ENCODE data around the gene GHRL. TPM values are rescaled to one million over a fixed set of nuclear protein-coding genes. Genes with fewer than 3 reads are reported as not detected.

The GHRL gene
- total RNA-seq, 2 experiments from 2014 or later = not detected

DNA sequence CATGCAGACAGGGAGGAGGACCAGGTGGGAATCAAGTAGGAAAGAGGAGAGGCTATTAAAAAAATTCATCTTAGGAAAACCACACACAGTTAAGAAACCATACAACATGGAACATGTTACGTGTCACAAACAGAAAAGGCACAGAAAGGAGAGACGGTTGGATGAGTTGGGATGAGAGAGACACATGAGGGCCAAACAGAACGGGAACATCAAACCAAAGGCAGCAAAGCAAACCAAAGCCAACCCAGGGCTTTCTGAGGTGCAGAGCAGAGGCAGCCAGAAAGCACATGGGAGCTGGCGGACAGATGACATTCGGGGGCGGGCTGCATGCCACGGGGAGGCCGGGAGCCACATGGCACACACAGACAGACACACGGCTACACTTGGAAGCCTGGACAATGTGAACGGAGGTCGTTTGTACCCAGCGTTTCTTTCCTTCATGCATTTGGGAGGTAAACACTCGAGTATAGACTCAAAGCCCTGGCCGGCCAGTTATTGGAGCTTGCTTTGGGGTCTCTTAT, 36.8 kb upstream of the GHRL start:
- ChIA-PET POLR2A (no interaction called here), CTCF (no interaction called here)

DNA sequence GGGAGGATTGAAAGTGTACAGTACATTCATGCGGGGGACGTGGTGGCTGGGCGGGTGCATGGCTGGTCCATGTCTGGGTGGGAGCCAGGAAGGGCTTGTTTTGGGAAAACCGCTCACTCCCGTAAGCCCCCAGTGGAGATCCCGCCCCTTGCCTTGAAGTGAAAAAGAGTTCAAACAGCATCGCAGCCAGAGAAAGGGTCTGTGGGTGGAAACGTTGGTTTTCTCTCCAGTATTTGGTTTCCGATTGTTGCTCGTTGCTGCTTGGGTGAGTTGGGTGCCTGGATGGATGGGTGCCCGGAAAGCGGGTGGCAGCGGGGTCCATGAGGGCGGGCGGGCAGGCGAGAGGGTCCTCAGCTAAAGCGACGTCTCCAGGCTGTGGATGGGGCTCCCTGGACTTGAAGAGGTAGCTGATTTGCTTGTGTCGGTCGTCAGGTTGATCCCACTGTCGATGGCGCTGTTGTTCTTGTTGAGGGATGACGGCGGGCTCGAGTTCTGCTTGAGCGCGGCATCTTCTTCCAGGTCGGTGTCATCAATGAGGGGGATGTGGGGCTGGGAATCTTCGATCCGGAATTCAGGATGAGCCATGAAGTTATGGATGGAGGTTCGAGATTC, 35.8 kb upstream of the GHRL start:
- ChIA-PET CTCF (interaction anchor here (1.0 kb wide), 1 partner anchor 15 kb away, joined by 3 read pairs; no protein-coding TSS in a partner anchor), POLR2A (no interaction called here)

DNA sequence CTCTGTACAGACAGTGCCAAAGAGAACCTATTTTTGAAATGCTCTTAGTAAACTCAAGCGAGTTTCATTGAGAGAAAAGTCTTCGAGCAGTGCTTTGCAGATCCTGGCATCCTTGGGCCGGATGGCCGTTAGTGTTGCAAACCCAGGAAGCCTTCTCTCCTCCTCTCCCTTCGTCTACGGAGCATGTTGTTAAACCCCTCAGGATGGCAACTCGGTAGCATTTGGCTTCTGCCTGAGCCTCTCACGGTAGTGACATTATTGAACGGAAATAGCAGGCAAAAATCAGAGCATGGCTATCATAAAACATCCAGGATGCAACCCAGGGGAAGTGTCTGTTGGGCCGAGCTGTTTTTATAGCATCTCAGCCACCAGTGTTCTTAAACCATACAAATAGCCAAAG, 34.8 kb upstream of the GHRL start:
- ChIA-PET CTCF (interaction anchor here (1.0 kb wide), 1 partner anchor 16 kb away, joined by 3 read pairs; no protein-coding TSS in a partner anchor), POLR2A (no interaction called here)

DNA sequence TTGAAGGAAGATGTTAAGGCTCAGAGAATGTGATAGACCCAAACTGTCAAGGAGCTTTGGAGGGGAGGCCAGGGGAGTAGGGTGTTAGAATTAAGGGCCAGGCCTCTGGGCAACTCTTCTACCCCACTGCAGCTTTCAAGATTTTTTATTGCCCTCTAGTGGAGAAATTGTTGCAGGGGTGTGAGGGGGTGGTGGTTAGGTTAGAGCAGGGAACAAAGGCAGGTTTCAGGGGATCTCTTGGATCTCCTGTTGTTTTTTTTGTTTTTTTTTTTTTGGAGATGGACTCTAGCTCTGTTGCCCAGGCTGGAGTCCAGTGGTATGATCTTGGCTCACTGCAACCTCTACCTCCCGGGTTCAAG, 29.6 kb upstream of the GHRL start:
- ChIA-PET POLR2A (no interaction called here), CTCF (interaction anchor here (0.6 to 1.0 kb wide), 4 partner anchors 13 to 868 kb away, joined by 3 to 4 read pairs (median 3); no protein-coding TSS in a partner anchor)

DNA sequence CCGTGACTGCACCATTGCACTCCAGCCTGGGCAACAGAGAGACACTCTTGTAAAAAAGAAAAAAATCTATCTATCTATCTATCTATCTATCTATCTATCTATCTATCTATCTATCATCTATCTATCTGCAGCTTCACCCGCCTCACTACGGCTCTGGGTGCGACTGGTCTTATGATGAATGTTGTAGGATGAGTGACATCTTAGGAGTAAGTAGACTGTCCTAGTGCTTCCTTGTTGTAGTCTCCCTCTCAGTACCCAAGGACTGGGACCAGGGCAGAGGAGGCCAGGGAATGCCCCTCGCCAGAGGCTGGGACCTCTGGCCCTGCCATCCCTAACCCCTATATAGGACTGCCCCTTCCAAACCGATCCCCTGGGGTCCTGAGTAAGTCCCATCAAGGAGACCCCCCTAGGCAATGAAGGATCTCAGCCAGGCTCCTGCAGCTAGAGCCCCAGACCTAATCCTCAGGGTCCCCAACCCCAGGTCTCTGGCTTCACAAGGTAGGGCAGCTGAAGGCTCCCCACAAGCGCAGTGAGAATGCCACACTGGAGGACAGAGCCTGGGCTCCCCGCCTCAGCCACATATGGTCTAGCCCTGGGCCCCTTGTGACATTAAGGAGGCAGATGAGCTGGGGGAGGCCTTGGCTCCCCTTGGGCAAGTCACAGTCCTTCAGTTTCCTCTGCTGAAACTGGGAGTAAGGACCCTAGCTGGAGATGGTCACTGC, 29.0 kb upstream of the GHRL start:
- CTCF ChIA-PET = interaction anchor here (0.6 to 1.0 kb wide), 2 partner anchors 13 to 417 kb away, joined by 3 read pairs; no protein-coding TSS in a partner anchor
- POLR2A ChIA-PET = no interaction called here

DNA sequence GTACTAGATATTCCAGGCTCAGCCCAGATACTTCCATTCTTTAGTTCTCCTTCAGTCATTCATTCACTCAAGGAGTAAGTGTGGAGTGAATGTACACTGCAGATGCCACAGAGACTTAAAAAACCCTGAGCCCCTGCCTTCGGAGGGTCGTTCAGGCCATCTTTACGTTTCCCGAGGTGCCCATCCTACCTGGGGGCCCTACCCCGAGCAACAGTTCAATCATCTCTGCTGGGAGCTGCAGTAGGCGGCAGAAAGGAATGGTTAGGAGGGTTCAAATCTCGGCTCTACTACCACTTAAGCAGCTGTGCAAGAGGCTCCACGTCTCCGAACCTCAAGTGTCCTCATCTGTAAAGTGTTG, 27.6 kb upstream of the GHRL start:
- ChIA-PET POLR2A (interaction anchor here (0.6 to 0.9 kb wide), 4 partner anchors 192 to 430 kb away, joined by 3 to 11 read pairs (median 4); partner anchors contain the start of gene JAGN1), CTCF (interaction anchor here (0.9 kb wide), 1 partner anchor 9 kb away, joined by 3 read pairs; no protein-coding TSS in a partner anchor)

DNA sequence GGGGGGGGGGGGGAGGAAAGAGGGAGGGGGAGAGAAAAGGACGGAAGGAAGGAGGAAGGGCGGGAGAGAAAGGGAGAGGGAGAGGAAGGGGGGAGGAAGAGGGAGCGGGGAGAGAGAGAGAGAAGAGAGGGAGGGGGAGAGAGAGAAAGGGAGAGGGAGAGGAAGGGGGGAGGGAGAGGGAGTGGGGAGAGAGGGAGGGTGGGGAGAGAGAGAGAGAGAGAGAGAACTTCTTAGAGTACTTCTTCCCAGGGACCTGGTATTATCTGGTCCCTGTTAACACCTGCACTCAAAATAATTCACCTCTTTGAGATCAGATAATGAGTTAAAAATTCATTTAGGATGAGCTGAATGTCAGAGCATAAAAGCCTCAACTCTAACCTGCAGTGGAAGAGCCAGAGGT, 27.1 kb upstream of the GHRL start:
- ChIA-PET CTCF (no interaction called here), POLR2A (no interaction called here)

DNA sequence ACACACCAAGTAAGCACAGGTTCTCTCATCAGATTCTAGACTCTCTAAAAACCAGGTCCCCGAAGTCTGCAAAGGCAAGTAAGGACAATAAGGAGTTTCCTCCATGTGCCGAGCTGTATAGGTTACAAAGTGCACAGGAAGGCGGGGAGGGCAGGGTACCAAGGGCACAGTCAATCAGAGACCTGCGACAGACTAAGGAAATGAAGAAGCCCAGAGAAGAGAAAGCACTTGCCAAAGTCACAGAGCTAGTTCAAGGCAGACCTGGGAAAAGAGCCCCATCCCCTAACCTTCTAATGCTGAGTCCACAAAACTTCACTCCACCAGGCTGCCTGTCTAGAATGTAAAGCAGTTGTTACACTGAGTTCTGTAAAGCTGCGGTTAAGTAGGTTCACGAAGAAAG, 26.5 kb upstream of the GHRL start:
- CTCF ChIA-PET = no interaction called here
- POLR2A ChIA-PET = no interaction called here

DNA sequence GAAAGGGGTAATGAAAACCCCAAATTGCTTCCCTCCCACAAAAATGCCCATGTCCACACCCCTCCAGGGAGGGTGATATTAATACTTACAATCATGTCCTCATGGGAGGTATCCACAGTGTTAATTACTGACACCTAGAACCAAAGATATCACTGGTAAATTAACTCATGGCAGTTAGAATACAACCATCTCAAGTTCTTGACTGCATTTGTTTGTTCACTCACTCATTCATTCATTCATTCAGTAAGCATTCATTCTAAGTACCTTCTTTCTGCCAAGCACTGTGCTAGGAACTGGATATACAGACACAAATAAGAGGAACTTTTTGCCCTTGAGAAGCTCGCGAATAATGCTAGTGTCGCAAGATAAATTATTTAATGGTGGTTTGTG, 25.2 kb upstream of the GHRL start:
- POLR2A ChIA-PET = no interaction called here
- CTCF ChIA-PET = no interaction called here

DNA sequence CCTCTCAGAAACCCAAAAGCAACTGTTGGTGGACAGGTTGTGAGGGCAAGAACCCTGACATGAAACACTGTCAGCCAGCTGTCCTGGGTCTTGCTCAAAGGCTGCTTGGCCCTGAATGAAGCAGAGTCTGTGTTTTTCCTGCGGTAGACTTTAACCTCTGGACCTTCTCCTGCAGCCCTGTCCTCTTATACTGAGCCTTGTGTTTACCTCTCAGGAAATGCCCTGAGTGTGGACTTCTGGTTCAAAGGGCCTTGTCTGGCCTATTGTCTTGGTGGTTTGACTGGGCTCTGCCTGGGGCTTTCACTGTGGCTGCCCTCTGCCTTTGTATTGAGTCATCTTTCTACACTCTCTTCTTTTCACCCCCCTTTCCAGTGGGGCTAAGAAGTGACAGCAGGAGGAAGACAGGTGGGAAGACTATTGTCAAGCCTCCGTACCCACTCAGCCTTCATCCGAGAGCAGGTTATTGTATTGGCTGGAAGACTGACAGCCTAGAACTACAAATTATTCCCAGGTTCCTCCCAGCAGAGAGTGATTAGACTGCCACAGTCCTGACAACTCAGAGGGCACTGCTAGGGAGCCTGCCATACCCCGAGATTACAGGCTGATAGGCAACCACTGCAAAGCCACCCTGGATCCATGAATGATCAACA, 24.7 kb upstream of the GHRL start:
- CTCF ChIA-PET = no interaction called here
- POLR2A ChIA-PET = no interaction called here

DNA sequence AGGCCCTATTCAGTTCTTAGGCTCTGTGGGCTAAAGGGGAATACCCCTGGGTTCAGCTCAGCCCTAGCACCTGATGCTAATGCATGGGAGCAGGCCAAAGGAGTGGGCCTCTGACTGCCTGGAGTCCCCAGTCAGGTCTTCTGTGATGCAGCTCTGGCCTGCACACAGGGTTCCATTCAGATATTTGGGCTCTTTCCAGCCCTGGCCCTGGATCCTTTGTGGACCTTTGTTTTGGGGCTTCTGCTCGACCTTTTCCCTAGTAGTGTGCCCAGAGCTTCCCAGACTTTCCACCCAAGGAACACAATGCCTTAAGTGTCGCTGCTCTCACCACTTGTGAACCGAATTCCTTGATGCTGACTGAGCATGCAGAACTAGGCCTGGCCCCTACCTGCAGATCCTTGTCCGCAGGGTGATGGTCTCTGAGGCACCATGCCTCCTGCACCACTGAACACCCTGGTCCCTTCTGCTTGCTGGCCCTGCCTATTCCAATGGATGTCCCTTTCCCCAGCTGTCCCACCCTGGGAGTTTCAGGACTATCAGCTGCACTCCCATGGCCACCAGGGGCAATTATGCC, 23.1 kb upstream of the GHRL start:
- ChIA-PET POLR2A (no interaction called here), CTCF (interaction anchor here (1.1 kb wide), 1 partner anchor 9 kb away, joined by 3 read pairs; no protein-coding TSS in a partner anchor)

DNA sequence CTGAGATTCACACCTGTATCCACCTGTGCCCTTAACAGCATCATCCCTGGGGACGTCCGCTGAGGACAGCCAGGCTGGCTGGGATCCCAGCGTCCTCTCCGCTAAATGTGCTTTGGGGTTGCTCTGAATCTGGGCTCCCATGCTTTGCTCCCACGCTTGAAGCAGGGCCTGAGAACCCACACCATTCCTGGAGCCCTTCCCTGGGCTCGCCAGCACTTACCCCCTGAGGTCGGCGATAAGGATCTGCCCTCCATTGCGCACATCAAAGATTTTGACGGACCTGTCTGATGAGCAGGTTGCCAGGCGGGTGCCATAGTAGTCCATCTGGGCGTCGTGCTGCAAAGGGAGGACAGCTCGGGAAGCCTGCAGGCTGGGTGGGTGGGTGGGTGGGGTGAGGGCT, 22.4 kb upstream of the GHRL start:
- ChIA-PET CTCF (interaction anchor here (1.1 kb wide), 1 partner anchor 8 kb away, joined by 3 read pairs; no protein-coding TSS in a partner anchor), POLR2A (no interaction called here)

DNA sequence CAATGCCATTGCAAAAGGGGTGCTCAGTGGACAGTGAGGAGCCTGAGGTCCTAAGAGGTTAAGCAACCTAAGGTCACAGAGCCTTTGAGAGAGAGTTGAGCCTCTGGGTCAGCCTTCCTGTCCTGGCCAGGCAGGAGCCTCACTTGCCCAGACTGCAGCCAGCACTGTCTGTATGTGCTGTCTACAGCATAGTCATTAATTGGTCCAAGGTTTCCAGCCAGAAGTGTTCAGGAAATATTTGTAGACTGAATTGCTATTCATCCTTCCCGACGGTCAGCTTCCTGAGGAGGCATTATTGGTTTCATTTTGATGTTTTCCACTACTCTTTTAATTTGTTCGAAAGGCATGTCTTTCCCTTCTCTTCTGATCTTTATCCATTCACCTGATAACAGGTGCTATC, 20.1 kb upstream of the GHRL start:
- ChIA-PET POLR2A (no interaction called here), CTCF (interaction anchor here (0.6 kb wide), 1 partner anchor 685 kb away, joined by 3 read pairs; no protein-coding TSS in a partner anchor)

DNA sequence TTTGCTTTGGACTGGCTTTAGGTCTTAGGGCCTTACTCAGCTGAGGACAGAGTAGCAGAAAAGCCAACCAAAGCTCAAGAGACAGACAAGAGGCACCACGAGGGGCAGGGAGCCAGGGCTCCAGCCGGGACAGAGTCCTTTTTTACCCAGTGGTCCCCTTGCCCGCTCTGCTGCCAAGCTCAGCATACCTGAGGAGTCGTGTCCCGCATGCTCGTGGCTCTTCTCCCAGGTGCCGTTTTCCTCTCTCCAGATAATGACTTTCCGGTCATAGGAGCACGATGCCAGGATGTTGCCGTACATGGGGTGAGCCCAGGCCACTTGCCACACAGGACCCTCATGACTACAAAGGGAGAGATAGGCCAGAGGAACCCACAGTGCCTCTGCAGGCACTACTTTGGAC, 19.6 kb upstream of the GHRL start:
- ChIA-PET CTCF (no interaction called here), POLR2A (no interaction called here)

DNA sequence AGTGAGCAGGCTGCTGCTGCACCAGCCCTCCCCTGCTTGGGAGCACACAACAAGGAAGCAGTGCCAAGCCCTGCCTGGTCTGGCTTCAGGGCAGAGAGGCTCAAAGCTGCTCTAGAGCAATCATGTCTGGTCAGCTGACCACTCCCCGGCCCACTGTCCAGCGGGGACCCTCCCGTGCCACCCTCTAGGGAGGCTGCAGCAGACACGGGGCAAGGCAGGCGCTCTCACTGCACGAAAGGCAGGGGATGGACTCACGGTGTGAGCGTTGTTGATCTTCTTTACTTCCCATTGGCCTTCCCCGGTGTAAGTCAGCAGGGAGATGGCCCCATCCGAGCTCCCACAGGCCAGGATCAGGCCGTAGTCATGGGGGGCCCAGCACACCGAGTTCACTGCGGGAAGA, 19.0 kb upstream of the GHRL start:
- CTCF ChIA-PET = interaction anchor here (0.8 kb wide), 1 partner anchor 9 kb away, joined by 3 read pairs; the partner anchor contains the start of gene SEC13
- POLR2A ChIA-PET = no interaction called here

DNA sequence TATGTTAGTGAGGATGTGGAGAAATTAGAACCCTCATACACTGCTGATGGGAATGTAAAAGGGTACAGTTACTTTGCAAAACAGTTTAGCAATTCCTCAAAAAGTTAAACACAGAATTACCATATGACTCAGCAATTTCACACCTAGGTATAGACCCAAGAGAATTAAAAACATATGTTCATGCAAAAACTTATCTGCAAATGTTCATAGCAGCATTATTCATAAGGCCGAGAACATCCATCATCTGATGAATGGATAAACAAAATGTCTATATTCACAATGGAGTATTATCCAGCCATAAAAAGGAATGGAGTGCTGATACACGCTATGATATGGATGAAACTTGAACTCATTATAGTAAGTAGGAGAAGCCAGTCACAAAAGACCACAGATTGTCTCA, 17.8 kb upstream of the GHRL start:
- CTCF ChIA-PET = no interaction called here

DNA sequence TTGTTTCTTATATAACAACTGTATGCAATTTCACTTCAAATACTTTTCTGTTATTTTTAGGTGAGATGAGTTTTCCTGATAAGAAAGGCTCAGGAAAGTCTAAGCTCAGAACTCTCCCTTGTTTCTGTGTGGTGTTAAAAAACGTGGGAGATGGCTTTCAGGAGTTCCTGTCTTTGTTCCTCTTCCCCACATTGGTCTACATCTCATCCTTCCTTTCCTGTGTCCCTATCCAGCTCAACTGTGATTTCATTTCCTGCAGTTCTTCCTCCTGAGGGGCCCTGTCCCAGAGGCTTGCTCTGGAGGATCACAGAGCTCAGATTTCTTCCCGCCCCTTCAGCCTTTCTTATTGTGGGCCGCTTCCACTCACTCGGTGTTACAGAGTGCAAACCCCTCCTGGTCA, 17.0 kb upstream of the GHRL start:
- POLR2A ChIA-PET = no interaction called here
- CTCF ChIA-PET = no interaction called here

More for the DNA sequence above, 17.8 kb upstream of the GHRL start:
- POLR2A ChIA-PET = no interaction called here

DNA sequence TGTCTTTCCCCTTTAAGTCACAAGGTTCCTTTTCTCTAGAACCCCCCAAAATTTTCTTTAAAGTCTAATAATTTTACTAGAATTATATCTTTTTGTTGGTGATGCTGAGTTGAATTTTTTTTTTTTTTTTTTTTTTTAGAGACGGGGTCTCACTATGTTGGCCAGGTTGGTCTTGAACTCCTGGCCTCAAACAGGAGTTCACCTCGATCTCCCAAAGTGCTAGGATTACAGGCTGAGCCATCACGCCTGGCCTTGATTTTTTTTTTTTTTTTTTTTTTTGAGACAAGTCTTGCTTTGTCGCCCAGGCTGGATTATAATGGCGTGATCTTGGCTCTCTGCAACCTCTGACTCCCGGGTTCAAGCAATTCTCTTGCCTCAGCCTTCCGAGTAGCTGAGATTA, 15.9 kb upstream of the GHRL start:
- CTCF ChIA-PET = interaction anchor here (0.7 kb wide), 3 partner anchors 13 to 376 kb away, joined by 3 read pairs; no protein-coding TSS in a partner anchor
- POLR2A ChIA-PET = interaction anchor here (0.7 kb wide), 1 partner anchor 500 kb away, joined by 3 read pairs; no protein-coding TSS in a partner anchor

DNA sequence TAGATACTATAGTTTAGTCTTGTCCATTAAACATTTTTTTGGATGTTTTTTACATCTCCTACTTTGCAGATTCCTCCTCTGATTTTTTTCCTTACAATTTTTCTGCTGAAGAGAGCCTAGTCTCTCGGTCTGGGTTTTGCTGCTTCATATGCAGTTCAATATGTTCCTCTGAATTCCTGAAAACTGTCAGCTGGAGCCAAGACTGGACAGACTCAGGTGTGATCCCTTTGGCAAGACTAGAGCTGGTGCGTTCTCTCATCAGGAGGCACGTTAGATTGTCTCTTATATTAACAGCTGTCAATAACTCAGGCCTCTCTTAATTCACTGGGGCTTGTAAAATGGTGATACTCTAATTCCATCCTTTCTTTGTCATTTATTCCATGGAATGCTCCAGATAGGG, 13.4 kb upstream of the GHRL start:
- CTCF ChIA-PET = no interaction called here
- POLR2A ChIA-PET = no interaction called here

DNA sequence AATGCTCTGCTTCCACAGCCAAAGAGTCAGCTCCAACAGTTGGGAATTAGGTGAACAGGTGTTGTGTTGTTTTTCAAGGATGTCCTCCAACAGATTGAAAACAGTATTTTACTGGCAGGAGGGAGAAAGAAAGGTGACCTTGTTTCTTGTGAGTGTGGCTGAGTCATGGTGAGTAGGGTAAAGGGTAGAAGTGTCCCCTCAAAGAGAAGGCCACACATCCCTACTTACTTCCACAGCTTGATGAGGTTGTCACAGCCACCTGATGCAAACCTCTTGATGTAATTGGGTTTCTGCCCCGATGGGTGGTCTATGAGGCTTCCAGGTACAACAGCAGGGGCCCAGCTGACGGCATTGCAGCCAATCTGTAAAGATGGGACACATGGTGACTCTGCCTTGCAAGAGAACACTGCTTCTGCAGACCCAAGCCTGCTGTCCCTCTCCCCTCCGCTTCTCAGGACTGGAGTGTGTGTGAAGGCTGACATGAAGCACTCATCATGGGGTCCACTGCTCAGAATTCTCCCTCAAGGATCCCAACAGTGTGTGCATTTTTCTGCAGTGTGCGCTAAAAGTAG, 12.7 kb upstream of the GHRL start:
- POLR2A ChIA-PET = no interaction called here
- CTCF ChIA-PET = no interaction called here

Data from activated CD8-positive, alpha-beta memory T cell treated with anti-CD3 and anti-CD28 coated beads for 36 hours (primary cell).